HEK293T (cell line): ENCODE data around the gene ZBTB38.

Experiments used
- BHLHE40 ChIP-seq: fragments of 450-650 bp; IDR thresholded peaks from 2 replicates; pipeline ENCODE4 v1.6.1; 2016; ENCODE audit warnings: mild to moderate bottlenecking, moderate library complexity, borderline replicate concordance
- ELF4 ChIP-seq: fragments of 450-650 bp; IDR thresholded peaks from 2 replicates; pipeline ENCODE4 v1.6.1; 2017; ENCODE audit warnings: antibody characterized with exemption
- FOXK2 ChIP-seq: fragments of 450-650 bp; IDR thresholded peaks from 2 replicates; pipeline ENCODE4 v1.6.1; 2016; ENCODE audit warnings: mild to moderate bottlenecking
- FOXM1 ChIP-seq: fragments of 450-650 bp; IDR thresholded peaks from 2 replicates; pipeline ENCODE4 v1.6.1; 2017; ENCODE audit warnings: mild to moderate bottlenecking, borderline replicate concordance
- HDGF ChIP-seq: fragments of 450-650 bp; IDR thresholded peaks from 2 replicates; pipeline ENCODE4 v1.6.1; 2017; ENCODE audit warnings: antibody characterized with exemption, borderline replicate concordance
- L3MBTL2 ChIP-seq: fragments of 450-650 bp; conservative IDR thresholded peaks from 2 replicates; pipeline ENCODE4 v1.6.1; 2016; ENCODE audit warnings: mild to moderate bottlenecking
- NFRKB ChIP-seq: fragments of 450-650 bp; IDR thresholded peaks from 2 replicates; pipeline ENCODE4 v1.6.1; 2016; ENCODE audit warnings: mild to moderate bottlenecking, moderate library complexity
- SP1 ChIP-seq: fragments of 450-650 bp; IDR thresholded peaks from 2 replicates; pipeline ENCODE4 v1.6.1; 2017
- TARDBP ChIP-seq: fragments of 450-650 bp; IDR thresholded peaks from 2 replicates; pipeline ENCODE4 v1.6.1; 2016
- ZNF384 ChIP-seq: fragments of 450-650 bp; IDR thresholded peaks from 2 replicates; pipeline ENCODE4 v1.6.1; 2016

DNA sequence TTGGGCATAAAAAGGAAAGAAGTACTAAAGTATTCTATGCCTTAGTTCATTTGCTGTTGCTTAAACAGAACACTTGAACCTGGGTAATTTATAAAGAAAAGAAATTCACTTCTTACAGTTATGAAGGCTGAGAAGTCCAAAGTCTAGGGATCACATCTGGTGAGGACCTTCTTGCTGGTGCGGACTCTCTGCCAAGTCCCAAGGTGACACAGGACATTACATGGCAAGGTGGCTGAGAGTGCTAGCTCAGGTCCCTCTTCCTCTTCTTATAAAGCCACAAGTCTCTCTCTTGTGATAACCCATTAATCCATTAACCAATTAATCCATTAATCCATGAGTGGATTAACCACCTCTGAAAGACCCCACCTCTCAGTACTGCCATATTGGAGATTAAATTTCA is 3.1 kb upstream of the ZBTB38 start:
- TF ChIP-seq TARDBP (no peak), HDGF (no peak), L3MBTL2 (no peak), NFRKB (no peak), BHLHE40 (no peak), ZNF384 (no peak), ELF4 (no peak), FOXM1 (no peak), SP1 (no peak), FOXK2 (no peak)
